GM12878 (cell line): ENCODE data around the gene PHF8.

ENCODE experiments used
- CTCF ChIP-seq, 3 experiments: IDR thresholded peaks in 2 of 3; conservative IDR thresholded peaks in 1 of 3; 2 replicates each; pipeline ENCODE4 v1.5.1; 2011; ENCODE audit warnings: low read depth in 3 of 3, low read length in 3 of 3, mild to moderate bottlenecking in 3 of 3, control low read depth in 2 of 3, moderate library complexity in 2 of 3, inconsistent platforms in 1 of 3, mixed read lengths in 1 of 3; ENCODE audit not compliant: control insufficient read depth in 2 of 3, insufficient read depth in 1 of 3; ENCODE audit errors: extremely low read depth in 1 of 3
- NRF1 ChIP-seq: conservative IDR thresholded peaks from 2 replicates; pipeline ENCODE4 v1.6.1; 2011; ENCODE audit warnings: mild to moderate bottlenecking, low read depth, low read length, improper control_type of control experiment
- POLR2A ChIP-seq: IDR thresholded peaks from 2 replicates; pipeline ENCODE4 v1.6.1; 2011; ENCODE audit warnings: low read depth, mild to moderate bottlenecking, low read length

- TF ChIP-seq NRF1 = no peak
- no peak for TF ChIP-seq CTCF (IDR thresholded peaks at IDR 0.05 in 2 of 3, conservative IDR thresholded peaks at IDR 0.05 in 1 of 3; ENCODE audit: control insufficient read depth in 2 of 3, extremely low read depth in 1 of 3, insufficient read depth in 1 of 3, low read depth in 3 of 3, low read length in 3 of 3)
- no peak for TF ChIP-seq POLR2A
These were observed 22.6 kb upstream of the PHF8 start for GRCh38 chrX:54066841-54067240.
